GM19324 (cell line): ENCODE measurements around the gene PEX16.

ENCODE experiments used
- ATAC-seq: cut with Tn5 transposase; IDR thresholded peaks from one replicate; pipeline ENCODE4 v1.9.1; 2021; ENCODE audit warnings: mild to moderate bottlenecking, moderate library complexity; ENCODE audit not compliant: unreplicated experiment, low FRiP score

The PEX16 gene

DNA sequence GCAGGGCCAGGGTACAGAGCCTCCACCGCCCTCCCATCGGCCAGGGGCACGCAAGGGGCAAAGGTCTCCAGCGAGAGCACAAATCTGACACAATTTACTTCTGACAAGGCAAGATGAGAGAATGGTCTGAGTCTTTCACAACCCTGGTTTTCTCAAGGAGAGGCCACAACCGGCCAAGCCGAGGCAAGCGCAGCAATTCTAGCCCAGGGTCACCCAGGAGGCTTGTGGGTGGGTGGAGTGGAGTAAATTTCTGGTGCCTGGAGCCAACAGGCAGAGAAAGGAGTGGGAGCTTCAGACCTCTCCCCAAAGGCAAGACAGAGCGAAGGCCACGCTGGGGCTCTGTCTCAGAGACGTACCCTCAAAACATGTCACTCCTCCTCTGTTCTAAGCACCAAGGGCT, 14.1 kb upstream of the PEX16 start:
- ATAC-seq, result no peak

DNA sequence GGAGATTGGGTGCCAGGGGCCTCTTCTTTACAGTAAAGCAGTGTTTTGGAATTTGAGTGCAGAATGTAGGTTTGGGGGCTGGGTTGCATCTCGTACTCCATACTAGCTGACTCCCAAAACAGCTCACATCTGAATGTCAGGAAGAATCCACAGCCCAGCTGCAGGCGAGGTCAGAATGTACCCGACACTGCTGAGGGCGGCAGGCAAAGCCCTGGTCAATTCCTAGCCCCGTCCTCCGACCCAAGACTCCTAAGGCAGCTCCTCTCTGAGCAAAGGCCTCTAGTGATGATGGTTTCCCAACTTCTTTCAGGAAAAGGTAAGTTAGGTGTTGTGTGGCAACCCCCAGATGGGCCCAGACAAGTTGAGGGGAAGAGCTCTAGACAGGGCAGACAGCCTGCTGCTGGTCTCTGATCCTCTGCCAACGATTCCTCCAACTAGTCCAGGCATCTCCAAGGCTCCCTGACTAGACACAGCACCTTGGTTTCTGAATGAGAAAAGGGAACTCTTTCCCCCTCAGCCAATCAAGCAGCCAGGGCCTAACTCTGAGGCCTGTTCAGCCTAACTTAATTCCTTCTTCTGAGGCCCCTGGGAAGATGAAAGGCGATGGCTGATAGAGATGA, 13.4 kb upstream of the PEX16 start:
- no peak for ATAC-seq

DNA sequence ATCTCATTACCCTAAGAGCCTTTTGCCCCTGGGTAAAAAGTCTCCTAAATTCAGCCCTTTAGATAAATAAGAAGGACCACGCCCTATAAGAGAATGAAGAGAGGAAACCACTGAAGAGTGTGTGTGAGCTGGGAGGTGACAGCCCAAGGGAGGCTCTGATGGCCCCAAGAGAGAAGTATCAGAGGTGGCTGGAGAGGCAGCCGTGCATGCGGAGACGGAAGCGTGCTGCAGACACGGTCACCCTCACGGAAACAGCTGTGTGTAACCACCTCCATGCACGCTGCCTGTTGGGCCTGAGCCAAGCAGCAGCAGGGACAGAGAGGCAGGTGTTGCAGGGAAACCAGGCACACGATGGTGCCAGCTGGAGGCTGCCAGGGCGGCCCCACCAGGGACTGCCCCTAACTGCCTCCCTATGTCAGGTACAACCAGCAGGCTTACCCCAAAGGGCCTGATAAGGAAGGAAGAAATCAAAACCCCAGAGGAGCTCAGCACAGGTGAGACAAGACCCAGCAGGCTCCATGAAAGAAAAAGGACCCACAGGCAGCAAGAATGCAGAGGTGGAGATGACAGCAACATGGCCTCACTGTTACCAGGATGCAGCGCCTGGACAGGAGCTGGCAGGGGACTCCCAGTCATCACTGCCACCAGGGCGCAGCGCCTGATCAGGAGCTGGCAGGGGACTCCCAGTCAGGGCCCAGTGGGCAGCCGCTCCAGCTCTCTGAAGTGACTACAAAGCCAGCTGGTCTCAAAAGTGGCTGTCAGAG, 12.5 kb upstream of the PEX16 start:
- ATAC-seq, result peak; percentile 94

DNA sequence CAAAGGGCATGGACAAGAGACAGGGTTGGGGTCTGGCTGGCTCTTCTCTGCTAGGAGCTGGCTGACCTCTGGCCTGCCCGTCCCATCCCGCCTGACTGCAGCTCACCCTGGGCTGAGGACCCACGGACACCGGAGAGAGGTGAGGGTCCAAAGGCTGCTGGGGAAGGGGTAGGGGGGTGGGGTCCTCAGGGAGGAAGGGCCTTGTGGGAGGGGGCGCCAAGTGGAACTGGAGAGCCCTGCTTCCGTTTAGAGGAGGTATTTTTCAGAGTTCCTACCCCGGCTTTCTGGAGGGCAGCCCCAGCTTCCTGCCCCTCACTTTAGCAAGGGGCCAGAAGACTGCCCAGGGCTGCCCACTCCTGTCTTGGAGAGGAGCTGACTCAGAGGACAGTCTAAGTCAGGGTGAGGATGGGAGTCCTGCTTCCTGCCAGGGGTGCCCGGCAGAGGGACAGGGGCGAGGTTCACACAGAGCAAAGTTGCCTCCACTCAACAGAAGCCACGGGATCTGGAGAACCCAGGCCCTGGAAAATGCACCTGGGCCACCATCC, 11.9 kb upstream of the PEX16 start:
- peak; percentile 16 for ATAC-seq

DNA sequence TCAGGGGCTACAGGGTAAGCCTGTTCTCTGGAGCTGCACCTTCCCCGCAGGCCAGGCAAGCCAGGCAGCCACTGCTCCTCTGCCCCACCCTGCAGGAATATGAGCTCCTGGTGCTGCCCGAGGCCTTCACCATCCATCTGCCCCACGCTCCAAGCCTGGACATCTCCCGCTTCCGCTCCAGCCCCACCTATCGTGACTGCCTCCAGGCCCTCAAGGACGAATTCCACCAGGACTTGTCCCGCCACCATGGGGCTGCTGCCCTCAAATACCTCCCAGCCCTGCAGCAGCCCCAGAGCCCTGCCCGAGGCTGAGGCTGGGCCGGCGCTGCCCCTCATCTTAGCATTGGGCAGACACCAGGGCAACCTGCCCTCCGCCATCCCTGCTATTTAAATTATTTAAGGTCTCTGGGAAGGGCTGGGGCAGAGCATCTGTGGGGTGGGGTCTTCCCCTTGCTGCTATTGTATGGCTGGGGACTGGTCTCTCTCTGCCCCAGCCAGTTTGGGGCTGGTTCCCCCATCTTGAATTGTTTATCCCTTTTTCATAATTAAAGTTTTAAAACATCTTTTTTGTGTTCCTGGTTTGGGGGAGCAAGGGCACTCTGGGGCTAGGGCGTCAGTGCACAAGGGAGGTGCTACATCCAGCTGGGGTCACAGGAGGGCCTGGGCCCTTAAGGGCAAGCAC, 11.0 kb upstream of the PEX16 start:
- no peak for ATAC-seq

DNA sequence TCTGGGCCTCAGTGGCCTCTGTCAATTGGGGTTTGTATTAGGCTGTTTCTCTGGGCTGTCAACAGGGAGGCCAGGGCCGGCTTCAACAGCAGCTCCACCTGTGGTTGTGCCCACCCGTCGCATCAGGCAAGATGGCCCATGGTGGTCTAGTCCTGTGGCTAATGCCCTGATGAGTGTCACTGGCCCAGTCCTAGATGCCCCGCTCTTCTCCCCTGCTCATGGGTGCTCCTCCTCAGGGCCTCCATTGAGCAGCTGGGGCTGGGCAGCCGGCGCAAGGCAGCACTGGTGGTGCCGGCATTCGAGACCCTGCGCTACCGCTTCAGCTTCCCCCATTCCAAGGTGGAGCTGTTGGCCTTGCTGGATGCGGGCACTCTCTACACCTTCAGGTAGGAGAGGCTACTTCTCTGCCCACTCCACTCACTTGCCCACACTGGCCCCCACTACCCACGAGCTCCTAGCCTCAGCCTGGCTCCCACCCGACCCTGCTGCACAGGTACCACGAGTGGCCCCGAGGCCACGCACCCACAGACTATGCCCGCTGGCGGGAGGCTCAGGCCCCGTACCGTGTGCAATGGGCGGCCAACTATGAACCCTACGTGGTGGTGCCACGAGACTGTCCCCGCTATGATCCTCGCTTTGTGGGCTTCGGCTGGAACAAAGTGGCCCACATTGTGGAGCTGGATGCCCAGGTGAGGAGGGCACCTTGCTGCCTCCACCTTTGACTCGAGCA, 10.2 kb upstream of the PEX16 start:
- ATAC-seq, result no peak

DNA sequence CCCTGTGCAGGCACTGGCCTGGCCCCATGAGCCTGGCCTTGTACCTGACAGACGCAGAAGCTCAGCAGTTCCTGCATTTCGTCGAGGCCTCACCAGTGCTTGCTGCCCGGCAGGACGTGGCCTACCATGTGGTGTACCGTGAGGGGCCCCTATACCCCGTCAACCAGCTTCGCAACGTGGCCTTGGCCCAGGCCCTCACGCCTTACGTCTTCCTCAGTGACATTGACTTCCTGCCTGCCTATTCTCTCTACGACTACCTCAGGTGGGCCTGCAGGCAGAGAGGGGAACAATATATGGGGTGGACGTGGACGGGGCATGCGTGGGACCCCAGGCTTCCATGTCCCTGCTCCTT, 9.6 kb upstream of the PEX16 start:
- ATAC-seq, result no peak

DNA sequence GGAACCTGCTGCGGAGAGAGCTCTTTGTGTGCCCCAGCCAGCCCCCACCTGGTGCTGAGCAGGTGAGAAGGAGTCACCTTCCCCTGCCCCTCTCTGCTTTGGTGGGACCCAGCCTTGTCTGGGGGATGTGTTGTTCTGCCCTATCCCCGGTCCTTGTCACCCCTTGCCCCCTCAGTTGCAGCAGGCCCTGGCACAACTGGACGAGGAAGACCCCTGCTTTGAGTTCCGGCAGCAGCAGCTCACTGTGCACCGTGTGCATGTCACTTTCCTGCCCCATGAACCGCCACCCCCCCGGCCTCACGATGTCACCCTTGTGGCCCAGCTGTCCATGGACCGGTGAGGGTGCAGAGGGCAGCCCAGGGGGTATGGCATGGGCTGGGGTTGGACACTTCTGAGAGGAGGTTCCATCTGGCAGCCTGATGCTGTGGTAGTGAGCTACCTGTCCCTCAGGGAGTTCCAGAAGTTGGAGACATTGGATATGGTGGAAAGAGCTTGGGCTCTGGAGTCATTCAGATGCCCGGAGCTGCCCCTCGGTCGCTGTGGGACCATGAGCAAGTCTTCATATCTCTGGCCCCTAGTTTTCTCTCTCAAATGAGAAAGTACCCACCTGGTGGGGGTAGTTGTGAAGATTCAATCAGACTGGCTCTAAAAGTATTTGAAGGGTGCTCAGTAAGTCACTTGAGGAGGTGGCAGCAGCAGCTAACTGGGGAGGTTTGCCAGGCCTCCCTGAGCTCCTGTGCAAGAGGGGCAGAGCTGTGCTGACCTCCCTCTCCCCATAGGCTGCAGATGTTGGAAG, 9.1 kb upstream of the PEX16 start:
- no peak for ATAC-seq

DNA sequence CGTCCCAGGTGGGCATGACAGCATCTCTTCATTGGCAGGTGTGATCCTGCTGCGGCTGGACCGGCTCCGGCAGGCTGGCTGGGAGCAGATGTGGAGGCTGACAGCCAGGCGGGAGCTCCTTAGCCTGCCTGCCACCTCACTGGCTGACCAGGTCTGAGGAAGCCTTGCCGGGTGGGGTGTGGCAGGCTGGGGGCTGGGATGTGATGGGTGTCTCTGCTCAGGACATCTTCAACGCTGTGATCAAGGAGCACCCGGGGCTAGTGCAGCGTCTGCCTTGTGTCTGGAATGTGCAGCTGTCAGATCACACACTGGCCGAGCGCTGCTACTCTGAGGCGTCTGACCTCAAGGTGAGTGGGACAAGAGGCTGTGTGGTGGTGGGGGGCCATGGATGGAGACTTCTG, 8.3 kb upstream of the PEX16 start:
- no peak for ATAC-seq

DNA sequence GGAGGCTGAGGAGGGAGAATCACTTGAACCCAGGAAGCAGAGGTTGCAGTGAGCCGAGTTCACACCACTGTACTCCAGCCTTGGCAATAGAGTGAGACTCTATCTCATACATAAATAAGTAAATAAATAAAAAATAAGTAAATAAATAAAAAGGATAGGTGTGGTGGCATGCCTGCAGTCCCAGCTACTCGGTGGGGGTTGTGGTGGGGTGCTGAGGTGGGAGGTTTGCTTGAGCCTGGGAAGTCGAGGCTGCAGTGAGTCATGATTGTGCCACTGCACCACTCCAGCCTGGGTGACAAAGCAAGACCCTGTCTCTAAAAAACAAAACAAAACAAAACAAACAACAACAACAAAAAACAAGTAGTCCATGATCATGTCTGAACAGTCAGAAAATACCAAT, 7.9 kb upstream of the PEX16 start:
- no peak for ATAC-seq

DNA sequence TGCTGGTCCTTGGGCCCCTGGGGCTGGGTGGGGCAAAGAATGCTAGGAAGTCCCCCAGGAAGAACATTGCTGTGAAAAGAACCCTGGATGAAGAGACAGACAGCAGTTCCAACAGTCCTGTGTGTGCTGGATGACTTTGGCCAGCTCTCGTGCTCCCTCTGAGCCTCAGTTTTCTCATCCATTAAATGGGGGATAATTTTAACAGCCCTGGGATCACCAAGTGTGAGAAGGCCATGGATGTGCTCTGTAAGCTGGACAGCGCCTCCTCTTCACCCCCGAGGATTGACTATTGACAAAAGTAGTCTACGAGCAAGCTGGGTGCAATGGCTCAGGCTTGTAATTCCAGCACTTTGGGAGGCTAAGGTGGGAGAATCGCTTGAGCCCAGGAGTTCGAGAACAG, 7.2 kb upstream of the PEX16 start:
- no peak for ATAC-seq

DNA sequence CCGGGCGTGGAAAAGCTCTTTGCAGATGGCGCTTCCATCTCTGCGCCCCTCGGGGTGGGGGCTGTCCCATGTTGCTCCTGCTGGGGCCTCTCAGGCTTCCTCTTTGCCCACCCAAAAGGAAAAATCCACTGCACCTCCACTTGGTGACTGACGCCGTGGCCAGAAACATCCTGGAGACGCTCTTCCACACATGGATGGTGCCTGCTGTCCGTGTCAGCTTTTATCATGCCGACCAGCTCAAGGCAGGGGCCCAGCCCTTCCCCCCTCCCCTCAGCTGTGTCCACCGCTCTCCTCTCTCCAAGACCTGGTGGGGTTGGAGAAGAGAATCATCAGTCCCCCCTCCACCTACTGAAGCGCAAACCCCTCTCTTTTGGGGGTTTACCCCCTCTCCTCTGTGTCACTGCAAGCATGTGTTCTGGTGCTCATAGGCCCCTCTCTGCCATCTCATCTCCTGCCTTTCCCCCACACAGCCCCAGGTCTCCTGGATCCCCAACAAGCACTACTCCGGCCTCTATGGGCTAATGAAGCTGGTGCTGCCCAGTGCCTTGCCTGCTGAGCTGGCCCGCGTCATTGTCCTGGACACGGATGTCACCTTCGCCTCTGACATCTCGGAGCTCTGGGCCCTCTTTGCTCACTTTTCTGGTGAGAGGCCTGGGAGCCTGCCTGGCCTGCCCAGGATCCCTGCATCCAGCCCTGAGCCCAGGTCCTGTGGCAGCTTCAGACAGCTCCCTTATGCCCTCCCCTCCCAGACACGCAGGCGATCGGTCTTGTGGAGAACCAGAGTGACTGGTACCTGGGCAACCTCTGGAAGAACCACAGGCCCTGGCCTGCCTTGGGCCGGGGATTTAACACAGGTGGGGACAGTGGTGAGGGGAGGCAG, 6.6 kb upstream of the PEX16 start:
- no peak for ATAC-seq

DNA sequence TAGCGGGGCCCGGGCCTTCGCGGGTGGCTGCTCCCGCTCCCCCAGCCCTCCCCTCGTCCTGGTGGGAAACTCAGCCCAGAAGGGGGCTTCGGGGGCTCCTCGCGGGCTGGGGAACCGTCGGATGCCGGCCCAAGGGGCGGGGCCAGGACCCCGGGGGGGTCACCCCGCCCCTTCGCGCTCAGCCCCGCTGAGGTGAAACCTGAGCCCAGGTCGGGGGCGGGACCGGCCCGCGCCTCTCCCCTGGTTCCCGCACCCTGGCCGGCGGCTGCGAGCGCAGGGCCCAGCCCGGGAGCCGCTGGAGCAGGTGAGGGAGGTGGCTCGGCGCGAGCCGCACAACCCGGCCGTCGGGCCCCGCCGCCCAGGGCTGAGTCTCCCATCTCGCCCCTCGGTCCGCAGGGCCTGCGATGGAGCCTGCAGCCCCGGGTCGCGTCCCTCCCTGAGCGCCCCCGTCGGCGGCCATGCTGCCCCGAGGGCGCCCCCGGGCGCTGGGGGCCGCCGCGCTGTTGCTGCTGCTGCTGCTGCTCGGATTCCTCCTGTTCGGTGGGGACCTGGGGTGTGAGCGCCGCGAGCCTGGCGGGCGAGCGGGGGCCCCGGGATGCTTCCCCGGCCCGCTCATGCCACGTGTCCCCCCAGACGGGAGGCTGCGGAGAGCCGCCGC, 4.9 kb upstream of the PEX16 start, which contains the start of gene LARGE2:
TSS of gene LARGE2 (plus strand) at position 232 of the 658 bp plus-strand sequence. CDS start at position 459, 227 bp downstream.
- no peak for ATAC-seq

DNA sequence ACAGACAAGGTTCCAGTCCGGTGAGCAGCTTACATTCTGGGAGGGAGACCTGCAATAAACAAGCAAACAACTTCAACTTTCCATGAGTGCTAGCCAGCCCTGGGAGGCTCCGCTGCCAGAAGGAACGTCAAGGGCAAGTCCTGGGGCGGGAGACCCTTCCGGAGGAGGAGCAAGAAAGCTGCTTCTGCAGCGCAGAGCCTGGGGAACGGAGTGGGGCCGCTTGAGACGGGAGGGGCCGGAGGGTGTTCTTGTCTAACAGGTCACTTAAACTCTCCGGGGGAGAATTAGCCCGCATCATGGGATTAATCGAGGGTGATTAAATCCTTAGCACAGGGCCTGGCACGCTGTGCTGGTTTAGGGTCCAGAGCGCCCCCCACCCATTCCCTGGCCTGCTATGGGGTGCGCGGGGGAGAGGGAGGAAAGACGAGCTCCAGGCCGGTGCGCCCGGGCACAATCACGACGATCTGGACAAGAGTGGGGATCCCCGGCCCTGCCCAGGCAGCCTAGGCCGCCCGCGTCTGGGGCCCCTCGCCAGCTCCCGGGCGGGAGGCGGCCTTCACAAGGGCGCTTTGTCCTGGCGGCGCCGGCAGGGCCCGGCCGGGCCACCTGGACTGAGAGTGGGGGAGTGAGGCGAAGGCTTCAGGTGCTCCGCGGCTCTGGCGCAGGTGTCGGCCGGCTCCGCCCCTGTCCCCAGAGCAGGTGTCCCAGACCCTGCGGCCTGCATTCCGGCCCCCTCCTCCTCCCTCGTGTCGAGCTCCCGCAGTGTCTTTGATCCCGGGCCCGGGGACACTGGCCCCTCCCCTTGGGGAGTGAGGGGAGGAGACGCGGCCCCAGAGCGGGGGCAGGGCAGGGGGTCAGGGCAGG, 4.1 kb upstream of the PEX16 start:
- no peak for ATAC-seq

DNA sequence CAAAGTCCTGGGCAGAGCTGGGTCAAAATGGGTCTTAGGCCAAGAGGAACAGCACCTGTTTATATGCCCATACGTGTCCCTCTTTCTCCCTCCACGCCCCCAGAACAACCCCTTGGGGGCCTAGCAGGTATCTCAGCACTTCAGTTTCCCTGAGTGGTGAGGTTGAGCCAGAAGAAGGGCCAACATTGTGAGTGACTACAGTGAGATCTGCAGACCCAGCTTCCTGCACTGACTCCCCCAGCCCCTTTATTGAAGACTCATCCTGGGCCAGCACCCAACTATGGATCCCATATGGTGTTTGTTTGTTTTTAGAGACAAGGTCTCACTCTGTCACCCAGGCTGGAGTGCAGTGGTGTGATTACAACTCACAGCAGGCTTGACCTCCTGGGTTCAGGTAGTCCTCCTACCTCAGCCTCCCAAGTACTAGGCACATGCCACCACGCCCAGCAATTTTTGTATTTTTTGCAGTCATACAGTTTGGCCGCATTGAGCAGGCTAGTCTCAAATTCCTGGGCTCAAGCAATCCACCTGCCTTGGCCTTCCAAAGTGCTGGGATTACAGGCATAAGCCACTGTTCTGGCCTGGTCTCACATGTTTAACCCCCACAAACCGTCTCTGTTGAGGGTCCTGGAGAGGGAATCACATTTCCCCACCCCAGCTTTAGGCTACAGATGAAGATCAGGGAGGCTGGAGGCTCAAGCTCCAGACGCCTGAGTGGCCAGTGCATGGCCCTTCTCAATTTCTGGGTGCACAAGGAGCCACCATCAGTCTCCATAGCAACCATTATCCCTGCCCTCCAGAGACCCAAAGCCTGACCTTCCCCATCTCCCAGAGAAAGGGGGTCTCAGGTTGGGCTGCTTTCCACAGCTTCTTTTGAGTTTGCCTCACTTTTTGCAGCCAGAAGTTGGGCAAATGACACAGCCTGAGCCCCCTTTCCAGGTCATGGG, 3.1 kb upstream of the PEX16 start:
- no peak for ATAC-seq

DNA sequence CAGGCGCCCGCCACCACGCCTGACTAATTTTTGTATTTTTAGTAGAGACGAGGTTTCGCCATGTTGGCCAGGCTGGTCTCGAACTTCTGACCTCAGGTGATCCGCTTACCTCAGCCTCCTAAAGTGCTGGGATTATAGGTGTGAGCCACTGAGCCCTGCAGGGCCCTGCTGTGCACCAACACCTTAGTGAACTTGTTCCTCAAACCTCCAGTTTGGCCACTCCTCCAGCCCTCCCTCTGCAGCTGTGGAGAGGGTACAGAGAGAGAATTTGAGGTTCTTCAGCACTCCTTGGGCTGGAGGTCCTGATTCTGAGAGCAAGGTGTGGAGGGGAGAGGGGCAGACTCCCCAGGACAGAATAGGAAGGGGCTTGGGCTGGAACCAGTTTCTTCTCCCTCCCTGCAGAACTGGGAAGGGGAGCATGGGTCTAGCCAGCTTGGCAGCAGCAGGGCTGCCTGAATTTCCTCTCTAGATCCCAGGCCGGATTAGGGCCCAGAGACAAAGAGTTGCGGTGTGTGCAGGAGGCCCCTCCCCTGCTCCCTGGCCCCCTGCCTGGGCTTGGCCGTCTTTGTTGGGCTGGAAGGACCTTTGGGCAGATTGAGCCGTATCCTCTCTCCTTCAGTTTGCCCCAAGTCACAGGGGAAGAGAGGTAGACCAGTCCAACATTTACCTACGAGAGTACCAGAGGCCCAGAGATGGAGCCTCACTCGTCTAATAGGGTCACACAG, 2.3 kb upstream of the PEX16 start:
- no peak for ATAC-seq
